ENCODE measurements around the gene CGN. TPM values are rescaled to one million over a fixed set of nuclear protein-coding genes. Genes with fewer than 3 reads are reported as not detected.

Gene CGN
- total RNA-seq, 6 experiments from 2014 or later = 15.9 to 65.4 (median 38.6) TPM

- H3K27me3 ChIP-seq = no peaks in the 10 kb centered on the region
- peaks cover 0 to 11% (median 4%) of the 10 kb centered on the region in 4 donors for H3K36me3 ChIP-seq
- intact Hi-C loops (cut with DNase I) = no loop called here
- H3K4me3 ChIP-seq = peak overlapping the region in 2 of 3 donors; percentile 67 to 72
- peaks cover 0 to 61% (median 15%) of the 10 kb centered on the region in 4 donors for H3K4me1 ChIP-seq
- H3K9me3 ChIP-seq = no peaks in the 10 kb centered on the region
- WGBS (ENCODE audit: insufficient coverage, low coverage, low lambda C conversion rate, missing lambda C conversion rate) = 25% methylated on average over 4 of the region's 4 CpGs
- peak; percentile 35 to 60 (median 43) for ATAC-seq
- TF ChIP-seq CTCF (IDR thresholded peaks at IDR 0.05) = no peak
- TF ChIP-seq POLR2A (IDR thresholded peaks at IDR 0.05) = no peak
- peak overlapping the region; percentile 82 to 97 (median 90) for H3K27ac ChIP-seq
- DNase-seq = peak in 2 of 3 donors; percentile 28 to 85
Observed at GRCh38 chr1:151514366-151514765, 3.2 kb downstream of the CGN start.

GRCh38 chr1:151515265-151515664, 4.1 kb downstream of the CGN start:
- no peak for DNase-seq
- peak overlapping the region; percentile 82 to 97 (median 90) for H3K27ac ChIP-seq
- intact Hi-C loops (cut with DNase I) = no loop called here
- no peak for TF ChIP-seq CTCF (IDR thresholded peaks at IDR 0.05)
- no peak for TF ChIP-seq POLR2A (IDR thresholded peaks at IDR 0.05)
- no peaks in the 10 kb centered on the region for H3K27me3 ChIP-seq
- H3K4me3 ChIP-seq = no peak overlapping the region
- no peak for ATAC-seq
- WGBS (ENCODE audit: insufficient coverage, low coverage, low lambda C conversion rate, missing lambda C conversion rate) = 98% methylated on average over 4 of the region's 4 CpGs
- no peaks in the 10 kb centered on the region for H3K9me3 ChIP-seq
- H3K4me1 ChIP-seq = peaks cover 0 to 59% (median 15%) of the 10 kb centered on the region in 4 donors
- peaks cover 0 to 19% (median 6%) of the 10 kb centered on the region in 4 donors for H3K36me3 ChIP-seq

GRCh38 chr1:151516031-151516511, 4.9 kb downstream of the CGN start:
- peak in 2 of 4 donors; percentile 10 for ATAC-seq
- peak in 1 of 3 donors; percentile 78 for DNase-seq
- no peak for TF ChIP-seq POLR2A (IDR thresholded peaks at IDR 0.05)
- TF ChIP-seq CTCF (IDR thresholded peaks at IDR 0.05) = no peak
- Histone ChIP-seq H3K4me1 (peaks cover 0 to 56% (median 15%) of the 10 kb centered on the region in 4 donors), H3K27me3 (no peaks in the 10 kb centered on the region), H3K9me3 (no peaks in the 10 kb centered on the region), H3K4me3 (no peak overlapping the region), H3K36me3 (peaks cover 0 to 22% (median 9%) of the 10 kb centered on the region in 4 donors), H3K27ac (peak overlapping the region; percentile 22 to 97 (median 55))
- intact Hi-C loops (cut with DNase I) = no loop called here
- WGBS (ENCODE audit: insufficient coverage, low coverage, low lambda C conversion rate, missing lambda C conversion rate) = 10% methylated on average over 1 of the region's 1 CpG

- no peak for ATAC-seq
- Histone ChIP-seq H3K9me3 (no peaks in the 10 kb centered on the region), H3K4me1 (peaks cover 0 to 42% (median 15%) of the 10 kb centered on the region in 4 donors), H3K36me3 (peaks cover 0 to 26% (median 14%) of the 10 kb centered on the region in 4 donors), H3K4me3 (no peak overlapping the region), H3K27ac (no peak overlapping the region), H3K27me3 (no peaks in the 10 kb centered on the region)
- no peak for DNase-seq
- intact Hi-C loops (cut with DNase I) = no loop called here
- TF ChIP-seq CTCF (IDR thresholded peaks at IDR 0.05) = no peak
- TF ChIP-seq POLR2A (IDR thresholded peaks at IDR 0.05) = no peak
- WGBS (ENCODE audit: insufficient coverage, low coverage, low lambda C conversion rate, missing lambda C conversion rate) = 95% methylated on average over 4 of the region's 12 CpGs
Observed at GRCh38 chr1:151518431-151518830, 7.2 kb downstream of the CGN start.

All from right lobe of liver (tissue), 6 donors.